Mucosa of stomach (tissue), 1 donor: Measurements from ENCODE around the gene TOR4A.

ENCODE experiments used
- H3K27me3 ChIP-seq: one replicate; pipeline ENCODE4 v1.7.0; 2013; ENCODE audit warnings: mild to moderate bottlenecking, low read length; ENCODE audit not compliant: control insufficient read depth, insufficient read depth
- H3K36me3 ChIP-seq: one replicate; pipeline ENCODE4 v1.7.0; 2013; ENCODE audit warnings: low read length; ENCODE audit not compliant: control insufficient read depth, insufficient read depth
- H3K4me1 ChIP-seq: one replicate; pipeline ENCODE4 v1.7.0; 2013; ENCODE audit warnings: mild to moderate bottlenecking, low read length; ENCODE audit not compliant: control insufficient read depth, insufficient read depth
- H3K4me3 ChIP-seq: one replicate; pipeline ENCODE4 v1.7.0; 2013; ENCODE audit warnings: low read length
- H3K9ac ChIP-seq: one replicate; pipeline ENCODE4 v1.7.0; 2013; ENCODE audit warnings: mild to moderate bottlenecking, low read length, moderate library complexity
- H3K9me3 ChIP-seq: one replicate; pipeline ENCODE4 v1.7.0; 2013; ENCODE audit warnings: mild to moderate bottlenecking, low read length, moderate library complexity; ENCODE audit not compliant: control insufficient read depth
- donor health status: Pancreatic carcinoma.

The TOR4A gene

DNA sequence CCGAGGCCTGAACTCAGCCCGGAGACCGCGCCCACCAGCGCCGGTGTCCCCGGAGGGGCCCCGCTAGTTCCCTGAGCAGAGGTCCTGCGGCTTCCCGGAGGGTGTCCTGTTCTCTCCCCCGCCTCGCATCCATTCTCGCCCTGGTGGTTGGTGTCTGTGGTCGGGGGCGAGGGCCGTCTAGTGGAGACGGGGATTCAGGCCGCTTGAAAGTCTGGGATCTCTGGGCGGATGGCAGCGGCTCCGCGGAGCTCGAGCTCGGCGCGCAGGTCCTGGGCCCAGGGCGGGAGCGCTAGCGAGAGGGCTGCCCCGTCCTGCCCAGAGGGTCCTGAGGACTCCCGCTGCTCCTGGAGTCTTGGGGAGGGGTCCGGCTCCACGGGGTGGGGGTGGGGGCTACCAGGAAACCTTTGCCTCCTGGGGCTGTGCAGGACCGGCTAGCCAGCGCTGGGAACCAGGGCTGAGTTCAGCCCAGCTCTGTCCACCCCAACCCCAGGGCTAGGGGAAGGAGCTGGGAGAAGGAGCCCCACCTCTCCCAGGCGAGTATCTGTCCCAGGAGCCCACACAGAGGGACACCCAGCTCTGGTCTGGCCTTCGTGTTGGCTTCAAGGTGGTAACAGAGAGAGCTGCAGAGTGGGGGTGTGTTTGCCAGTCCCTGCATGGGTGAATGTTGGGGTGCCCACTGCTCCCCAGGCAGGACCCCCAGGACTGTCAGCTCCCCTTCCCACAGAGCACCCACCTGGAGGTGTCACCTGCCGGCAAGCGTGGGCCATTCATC, 4.0 kb downstream of the TOR4A start:
- H3K27me3 ChIP-seq: no peaks in the 10 kb centered on the region
- H3K9me3 ChIP-seq: no peaks in the 10 kb centered on the region
- no peak overlapping the region for H3K9ac ChIP-seq
- no peak overlapping the region for H3K4me3 ChIP-seq
- H3K36me3 ChIP-seq: no peaks in the 10 kb centered on the region
- peaks cover 18% of the 10 kb centered on the region for H3K4me1 ChIP-seq

DNA sequence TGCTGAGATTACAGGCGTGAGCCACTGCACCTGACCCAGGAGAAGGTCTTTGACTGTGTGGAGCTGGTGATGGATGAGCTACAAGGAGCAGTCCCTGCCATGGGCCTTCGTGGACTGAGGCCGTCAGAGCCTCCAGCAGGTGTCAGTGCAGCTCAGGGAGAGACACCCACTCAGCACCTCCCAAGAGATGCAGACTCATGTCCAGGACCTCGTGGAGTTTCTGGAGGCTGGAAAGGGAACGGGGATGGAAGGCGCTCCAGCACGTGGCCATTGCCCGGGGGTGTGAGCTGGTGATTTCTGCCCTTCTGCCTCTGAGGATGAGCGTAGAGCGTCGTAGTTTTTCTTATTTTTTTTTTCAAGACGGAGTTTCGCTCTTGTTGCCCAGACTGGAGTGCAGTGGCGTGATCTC, 9.5 kb downstream of the TOR4A start:
- Histone ChIP-seq H3K9me3 (no peaks in the 10 kb centered on the region), H3K27me3 (no peaks in the 10 kb centered on the region), H3K36me3 (no peaks in the 10 kb centered on the region), H3K9ac (no peak overlapping the region), H3K4me1 (no peaks in the 10 kb centered on the region), H3K4me3 (no peak overlapping the region)

DNA sequence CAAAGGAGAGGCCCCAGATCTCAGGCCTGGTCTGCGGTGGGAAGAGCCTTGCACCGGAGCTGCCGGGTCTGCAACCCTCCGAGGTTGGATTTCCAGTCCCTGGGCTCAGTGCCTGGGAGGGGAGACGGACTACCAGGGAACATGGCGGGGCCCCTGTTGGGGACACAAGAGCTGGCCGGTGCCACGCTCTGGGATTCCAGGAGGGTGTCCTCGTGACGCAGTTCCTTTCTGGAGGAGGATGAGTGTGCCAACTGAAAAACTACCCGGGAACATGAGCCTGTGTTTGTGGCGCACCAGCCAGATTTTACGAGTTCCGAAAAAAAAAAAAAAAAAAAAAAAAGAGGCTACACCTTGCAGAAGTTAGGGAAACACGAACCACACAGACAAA, 15.6 kb downstream of the TOR4A start:
- peak overlapping the region; percentile 42 for H3K9ac ChIP-seq
- no peak overlapping the region for H3K4me3 ChIP-seq
- H3K27me3 ChIP-seq: peaks cover 23% of the 10 kb centered on the region
- peaks cover 45% of the 10 kb centered on the region for H3K4me1 ChIP-seq
- H3K9me3 ChIP-seq: peaks cover 5% of the 10 kb centered on the region
- no peaks in the 10 kb centered on the region for H3K36me3 ChIP-seq

DNA sequence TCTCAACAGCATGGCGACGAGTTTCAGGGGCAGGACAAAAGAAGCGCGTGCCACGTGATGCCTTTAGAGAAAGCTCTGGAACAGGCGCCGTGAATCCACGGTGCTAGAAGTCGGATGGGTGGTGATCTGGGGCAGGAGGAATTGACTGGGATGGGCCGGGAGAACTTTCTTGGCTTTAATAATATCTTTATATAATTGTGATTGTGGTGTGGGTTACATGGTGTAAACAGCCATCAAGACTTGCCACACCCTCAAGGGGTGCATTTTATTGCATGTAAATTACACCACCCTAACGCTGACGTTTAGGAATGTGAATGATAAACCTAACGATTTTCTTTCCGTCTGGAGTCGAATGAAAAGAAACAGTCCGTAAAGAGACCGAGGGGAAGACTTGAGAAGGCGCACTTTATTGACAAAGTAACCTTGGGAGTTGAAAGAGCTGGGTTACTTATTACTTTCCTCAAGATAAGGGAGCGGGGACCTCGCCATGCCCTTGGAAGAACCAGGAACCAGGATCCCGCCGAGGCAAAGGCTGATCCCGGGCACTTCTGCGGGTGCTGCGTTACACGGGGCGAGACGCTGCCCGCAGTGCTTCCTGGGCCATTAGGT, 16.1 kb downstream of the TOR4A start:
- H3K27me3 ChIP-seq: peaks cover 28% of the 10 kb centered on the region
- peak overlapping the region; percentile 42 for H3K9ac ChIP-seq
- H3K36me3 ChIP-seq: no peaks in the 10 kb centered on the region
- H3K4me1 ChIP-seq: peaks cover 50% of the 10 kb centered on the region
- H3K4me3 ChIP-seq: no peak overlapping the region
- peaks cover 5% of the 10 kb centered on the region for H3K9me3 ChIP-seq

DNA sequence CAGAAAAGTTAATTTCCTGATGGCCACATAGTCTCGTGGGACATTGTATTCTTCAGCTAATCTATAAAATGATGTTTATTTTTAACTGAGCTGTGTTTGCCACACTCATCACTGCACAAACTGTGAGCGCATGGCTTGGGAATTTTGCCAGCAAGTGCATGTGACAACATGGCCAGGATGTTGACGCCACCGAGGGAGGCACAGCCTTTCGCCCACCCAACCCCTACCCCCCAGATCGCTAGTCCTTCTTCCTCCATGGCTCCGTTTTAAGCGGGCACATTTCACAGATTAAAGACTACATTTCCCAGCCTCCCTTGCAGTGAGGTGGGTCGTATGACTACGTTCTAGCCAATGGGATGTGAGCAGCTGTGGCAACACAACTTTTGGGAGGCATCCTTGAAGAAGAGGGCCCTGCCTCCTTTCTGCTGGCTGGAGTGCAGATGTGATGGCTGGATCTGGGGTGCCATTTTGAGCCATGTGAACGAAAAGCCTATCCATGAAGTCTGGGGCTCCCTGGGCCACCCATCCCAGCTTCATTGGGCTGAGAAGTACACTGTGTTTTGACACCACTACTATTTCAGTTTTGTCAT, 16.7 kb downstream of the TOR4A start:
- no peaks in the 10 kb centered on the region for H3K36me3 ChIP-seq
- H3K4me1 ChIP-seq: peaks cover 56% of the 10 kb centered on the region
- peak overlapping the region; percentile 50 for H3K9ac ChIP-seq
- peaks cover 33% of the 10 kb centered on the region for H3K27me3 ChIP-seq
- no peak overlapping the region for H3K4me3 ChIP-seq
- H3K9me3 ChIP-seq: peaks cover 5% of the 10 kb centered on the region

DNA sequence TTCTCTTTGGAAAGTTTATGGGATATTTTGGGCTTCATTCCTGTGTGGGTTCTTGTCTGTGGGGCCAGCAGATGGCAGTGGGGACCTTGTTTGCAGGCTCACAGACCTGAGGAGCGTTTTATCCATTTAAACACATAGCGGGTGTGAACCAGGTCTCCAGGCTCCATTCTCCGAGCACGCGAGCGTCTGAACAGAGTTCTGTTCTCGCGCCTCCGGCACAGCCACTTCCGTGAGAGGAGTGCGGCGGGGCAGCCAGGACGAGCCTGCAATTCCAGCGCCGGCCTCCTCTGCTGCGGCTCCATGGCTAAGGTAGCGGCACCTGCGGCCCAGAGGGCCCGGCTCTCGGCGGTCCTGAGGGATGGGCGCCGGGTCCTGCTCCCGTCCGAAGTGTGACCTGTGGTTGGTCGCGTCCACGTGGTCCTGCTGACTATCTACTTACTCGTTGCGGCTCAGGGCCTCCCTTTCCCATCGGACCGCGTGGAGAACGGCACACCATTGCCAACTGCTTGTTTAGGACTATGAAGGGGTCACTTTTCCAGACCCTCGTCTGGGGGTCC, 17.2 kb downstream of the TOR4A start:
- H3K36me3 ChIP-seq: no peaks in the 10 kb centered on the region
- peaks cover 34% of the 10 kb centered on the region for H3K27me3 ChIP-seq
- H3K9ac ChIP-seq: no peak overlapping the region
- peaks cover 5% of the 10 kb centered on the region for H3K9me3 ChIP-seq
- H3K4me1 ChIP-seq: peaks cover 60% of the 10 kb centered on the region
- no peak overlapping the region for H3K4me3 ChIP-seq

DNA sequence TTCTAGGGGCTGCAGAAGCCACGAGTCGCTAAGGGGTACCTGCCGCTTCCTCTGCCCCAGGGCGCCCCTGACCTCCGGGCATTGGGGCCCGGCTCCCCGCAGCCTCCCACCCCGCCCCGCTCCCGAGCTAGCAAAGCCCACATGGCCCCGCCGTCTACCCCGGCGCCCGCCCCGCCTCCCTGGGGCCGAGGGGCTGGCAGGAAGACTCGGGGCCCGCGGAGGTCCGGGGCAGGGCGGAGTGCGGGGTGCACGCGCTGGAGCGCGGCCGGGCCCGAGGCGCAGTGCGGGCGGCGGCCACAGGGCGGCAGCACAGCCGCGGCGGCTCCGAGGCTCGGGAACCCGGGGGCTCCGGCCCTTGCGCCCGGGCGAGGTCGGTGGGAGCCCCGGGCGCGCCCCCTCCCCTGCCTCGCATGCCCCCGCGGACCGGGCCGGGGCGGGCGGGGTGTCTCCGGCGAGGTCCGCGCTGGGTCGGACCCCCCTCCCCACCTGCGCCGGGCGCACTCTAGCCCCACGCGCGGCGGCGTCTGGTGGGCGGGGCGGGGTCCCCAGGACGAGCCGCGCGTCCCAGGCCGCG, 17.8 kb downstream of the TOR4A start:
- Histone ChIP-seq H3K27me3 (peaks cover 38% of the 10 kb centered on the region), H3K9ac (no peak overlapping the region), H3K9me3 (peaks cover 5% of the 10 kb centered on the region), H3K36me3 (no peaks in the 10 kb centered on the region), H3K4me3 (no peak overlapping the region), H3K4me1 (peaks cover 66% of the 10 kb centered on the region)

DNA sequence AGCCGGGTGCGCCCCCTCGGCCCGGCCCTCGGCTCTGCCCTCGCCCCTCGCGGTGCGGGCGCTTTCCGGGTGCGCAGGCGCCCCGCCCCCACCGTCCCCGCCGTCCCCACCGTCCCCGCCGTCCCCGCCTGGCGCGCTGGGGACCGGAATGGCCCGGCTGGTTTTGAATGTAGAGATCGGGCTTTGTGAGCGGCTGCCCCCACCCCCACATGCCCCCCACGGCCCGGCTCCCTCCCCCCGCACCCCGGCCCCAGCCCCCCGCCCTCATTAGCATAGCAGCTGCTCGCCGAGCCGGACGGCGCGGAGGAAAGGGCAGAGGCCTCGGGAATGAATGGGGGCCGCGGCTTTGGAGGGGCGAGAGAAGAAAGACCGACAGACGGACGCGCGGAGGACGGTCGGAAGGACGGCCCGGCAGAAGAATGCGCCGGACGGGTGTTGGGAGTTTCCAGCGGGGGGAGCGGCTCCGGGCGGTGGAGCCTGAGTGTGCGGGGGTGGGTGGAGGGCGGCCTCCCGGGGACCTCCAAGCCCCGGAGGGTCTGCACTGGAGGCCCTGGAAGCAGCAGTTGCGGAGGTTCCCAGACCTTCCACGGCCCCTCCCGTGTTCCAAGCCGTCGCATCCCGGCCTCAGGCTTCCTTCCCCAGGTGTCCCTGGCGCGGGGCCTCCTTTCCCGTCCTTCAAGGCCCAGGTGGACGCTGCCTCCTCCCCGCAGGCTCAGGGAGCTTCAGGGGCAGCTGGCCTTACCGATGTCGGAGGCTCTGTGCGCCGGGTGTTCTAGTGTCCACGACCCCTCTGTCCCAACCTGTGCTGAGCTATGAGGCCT, 18.5 kb downstream of the TOR4A start:
- peak overlapping the region; percentile 15 for H3K9ac ChIP-seq
- H3K4me1 ChIP-seq: peaks cover 73% of the 10 kb centered on the region
- no peaks in the 10 kb centered on the region for H3K36me3 ChIP-seq
- peaks cover 41% of the 10 kb centered on the region for H3K27me3 ChIP-seq
- H3K9me3 ChIP-seq: peaks cover 5% of the 10 kb centered on the region
- H3K4me3 ChIP-seq: no peak overlapping the region

DNA sequence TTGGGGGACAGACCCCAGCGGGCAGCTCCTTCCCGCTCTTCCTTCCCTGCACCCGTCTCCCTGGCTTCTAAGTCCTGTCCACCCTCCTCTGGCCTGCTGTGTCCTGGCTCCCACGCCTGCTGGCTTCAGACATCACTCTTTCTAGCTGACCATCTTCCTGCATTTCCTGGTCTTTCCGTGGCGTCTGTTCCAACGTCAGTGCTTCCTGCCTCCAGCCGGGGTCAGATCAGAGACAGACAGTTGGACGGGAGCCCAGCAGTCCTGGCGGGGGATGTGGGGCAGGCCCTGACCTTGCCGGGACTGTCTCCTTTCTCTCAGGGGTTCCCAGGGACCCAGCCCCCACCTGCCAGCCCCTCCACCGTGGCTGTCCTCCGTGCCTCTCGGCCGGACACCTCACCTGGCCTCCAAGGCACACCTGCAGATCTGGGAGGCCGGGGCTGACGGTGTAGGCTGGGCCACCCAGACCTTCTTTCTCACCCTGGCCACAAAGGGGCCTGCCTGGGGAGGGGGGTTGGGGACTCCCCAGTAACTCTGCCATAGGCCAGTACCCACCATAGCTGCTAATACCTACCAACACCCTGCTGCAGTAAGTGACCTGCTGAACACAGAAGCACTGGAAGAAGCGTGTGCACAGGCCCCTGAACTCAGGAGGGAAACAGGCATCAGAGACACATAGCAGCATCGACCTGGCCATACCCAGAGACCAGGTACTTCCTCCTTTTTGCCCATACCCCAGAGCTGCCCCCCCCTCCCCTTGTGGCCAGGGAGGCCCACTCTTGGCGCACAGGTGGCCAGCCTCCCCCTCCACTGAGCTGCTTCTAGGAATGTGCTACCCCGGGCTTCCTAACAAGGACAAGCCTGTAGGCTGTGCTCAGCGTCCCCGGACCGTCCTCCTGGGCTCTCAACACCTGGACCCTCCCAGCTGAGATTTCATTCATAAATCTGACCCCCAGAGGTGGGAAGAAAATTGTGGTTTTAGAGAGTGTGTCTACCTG, 19.4 kb downstream of the TOR4A start:
- peaks cover 41% of the 10 kb centered on the region for H3K27me3 ChIP-seq
- no peaks in the 10 kb centered on the region for H3K36me3 ChIP-seq
- peaks cover 73% of the 10 kb centered on the region for H3K4me1 ChIP-seq
- H3K4me3 ChIP-seq: no peak overlapping the region
- H3K9me3 ChIP-seq: peaks cover 5% of the 10 kb centered on the region
- peak overlapping the region; percentile 17 for H3K9ac ChIP-seq

DNA sequence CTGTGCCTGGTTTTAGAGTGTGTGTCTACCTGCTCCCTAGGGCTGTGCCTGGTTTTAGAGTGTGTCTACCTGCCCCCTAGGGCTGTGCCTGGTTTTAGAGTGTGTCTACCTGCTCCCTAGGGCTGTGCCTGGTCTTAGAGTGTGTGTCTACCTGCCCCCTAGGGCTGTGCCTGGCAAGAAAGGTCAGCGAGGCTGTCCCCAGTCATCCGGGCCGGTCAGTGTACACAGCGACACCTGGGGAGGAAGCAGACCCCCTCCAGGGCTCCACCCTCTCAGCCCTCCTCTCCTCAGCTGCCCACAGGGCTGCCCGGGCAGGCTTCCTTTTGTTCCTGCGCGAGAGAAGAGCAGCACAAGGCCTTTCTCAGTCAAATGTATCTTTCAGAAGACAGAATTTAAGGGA, 20.4 kb downstream of the TOR4A start:
- Histone ChIP-seq H3K4me1 (peaks cover 75% of the 10 kb centered on the region), H3K9me3 (peaks cover 5% of the 10 kb centered on the region), H3K36me3 (no peaks in the 10 kb centered on the region), H3K9ac (peak overlapping the region; percentile 61), H3K4me3 (no peak overlapping the region), H3K27me3 (peaks cover 44% of the 10 kb centered on the region)
